GM19324 (cell line): ENCODE measurements around the gene NDST1.
"Not testable (repeated sequence)": the region's sequence is repeated elsewhere in the genome, so short reads cannot be mapped to it uniquely, and the experiment has no call there.

Experiments
- ATAC-seq: cut with Tn5 transposase; IDR thresholded peaks from one replicate; pipeline ENCODE4 v1.9.1; 2021; ENCODE audit warnings: mild to moderate bottlenecking, moderate library complexity; ENCODE audit not compliant: unreplicated experiment, low FRiP score

Gene NDST1

DNA sequence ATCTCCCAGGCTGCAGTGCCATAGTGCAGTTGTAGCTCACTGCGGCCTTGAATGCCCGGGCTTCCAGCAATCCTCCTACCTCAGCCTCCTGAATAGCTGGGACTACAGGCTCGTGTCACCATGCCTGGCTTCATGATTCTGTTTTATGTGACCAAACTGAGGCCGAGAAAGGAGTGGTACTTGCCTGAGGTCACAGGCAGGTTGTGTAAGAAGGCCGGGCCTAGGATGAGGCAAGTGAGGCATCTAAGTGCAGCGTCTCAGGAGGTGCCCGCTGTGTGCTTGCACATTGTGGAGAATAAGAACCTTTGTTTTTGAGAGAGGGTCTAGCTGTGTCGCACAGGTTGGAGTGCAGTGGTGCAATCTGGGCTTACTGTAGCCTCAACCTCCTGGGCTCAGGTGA is 2.1 kb upstream of the NDST1 start:
- ATAC-seq = no peak

DNA sequence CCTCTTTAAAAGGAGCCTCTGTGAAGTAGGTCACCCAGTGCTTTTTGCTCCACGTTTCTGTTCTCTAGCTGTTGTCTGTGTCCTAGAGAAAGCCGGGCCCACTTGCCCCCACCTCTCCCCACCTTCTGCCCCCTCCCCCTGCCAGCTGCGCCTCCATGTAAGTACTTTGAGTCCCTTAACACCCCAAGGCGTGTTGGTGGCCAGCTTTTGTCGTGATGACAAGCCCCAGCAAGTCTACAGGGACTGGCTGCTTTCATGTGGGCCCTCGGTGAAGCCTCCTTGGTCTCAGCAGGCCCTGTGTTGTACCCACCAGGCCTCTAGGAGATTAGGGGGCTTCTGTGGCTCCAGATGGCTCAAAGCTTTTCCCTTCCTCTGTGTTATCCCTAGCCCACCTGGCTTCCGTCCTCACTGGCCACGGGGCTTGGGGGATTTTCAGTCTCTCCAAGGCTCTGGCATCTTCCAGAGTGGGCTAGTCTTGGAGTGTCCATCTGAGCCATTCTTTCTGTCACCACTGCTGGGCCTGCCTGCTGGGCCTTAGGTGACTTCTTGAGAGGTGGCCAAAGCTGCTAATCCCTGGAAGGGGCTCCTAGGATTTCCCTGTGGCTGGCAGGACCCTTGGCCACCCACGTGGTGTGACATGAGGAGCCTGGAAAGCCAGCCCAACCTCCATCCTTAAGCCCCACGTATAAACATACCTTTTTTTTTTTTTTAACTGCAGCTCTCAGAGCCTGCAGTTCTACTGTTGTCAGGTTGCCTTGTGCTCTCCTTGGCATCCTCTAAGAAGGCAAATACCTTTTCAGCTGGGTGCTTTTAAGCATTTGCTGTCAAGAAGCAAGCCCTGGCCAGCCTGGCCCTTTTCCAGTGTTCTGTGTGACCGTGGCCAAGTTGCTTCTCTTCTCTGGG is 1.1 kb upstream of the NDST1 start:
- ATAC-seq = no peak

DNA sequence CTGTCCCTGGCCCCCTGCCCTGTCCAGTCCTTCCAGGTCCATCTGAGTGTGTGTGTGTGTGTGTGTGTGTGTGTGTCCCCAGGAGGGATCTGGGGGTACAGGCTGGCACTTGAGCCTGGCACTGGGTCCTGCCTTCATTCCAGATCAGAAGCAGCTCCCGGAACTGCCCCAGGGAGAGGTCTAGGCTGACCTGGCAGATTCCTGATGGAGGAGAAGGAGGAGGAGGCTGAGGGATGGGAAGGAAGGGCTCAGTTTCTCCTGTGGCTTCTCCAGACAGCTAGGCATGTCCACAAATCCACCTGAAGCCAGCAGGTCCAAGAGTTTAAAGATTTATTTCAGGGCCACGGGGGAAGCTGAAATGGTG is 328 bp downstream of the NDST1 start:
- ATAC-seq = no peak

DNA sequence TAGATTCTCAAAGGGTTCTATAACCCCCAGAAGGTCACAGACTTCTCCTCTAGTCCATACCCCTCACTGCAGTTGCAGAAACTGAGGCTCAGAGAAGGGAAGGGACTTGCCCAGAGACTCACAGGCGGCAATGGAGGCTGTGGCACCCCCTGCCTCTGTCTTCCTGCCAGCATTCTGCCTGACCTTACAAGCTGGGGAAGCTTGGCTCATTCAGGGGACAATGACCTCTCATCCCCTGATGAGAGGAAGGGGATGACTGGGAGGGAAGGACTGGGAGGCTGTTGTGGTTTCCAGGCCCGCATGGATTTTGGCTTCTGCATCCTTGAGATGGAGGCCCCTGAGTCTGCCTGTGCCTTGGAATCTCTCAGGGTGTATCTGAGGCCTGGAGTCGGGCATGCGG is 897 bp downstream of the NDST1 start:
- ATAC-seq = no peak

DNA sequence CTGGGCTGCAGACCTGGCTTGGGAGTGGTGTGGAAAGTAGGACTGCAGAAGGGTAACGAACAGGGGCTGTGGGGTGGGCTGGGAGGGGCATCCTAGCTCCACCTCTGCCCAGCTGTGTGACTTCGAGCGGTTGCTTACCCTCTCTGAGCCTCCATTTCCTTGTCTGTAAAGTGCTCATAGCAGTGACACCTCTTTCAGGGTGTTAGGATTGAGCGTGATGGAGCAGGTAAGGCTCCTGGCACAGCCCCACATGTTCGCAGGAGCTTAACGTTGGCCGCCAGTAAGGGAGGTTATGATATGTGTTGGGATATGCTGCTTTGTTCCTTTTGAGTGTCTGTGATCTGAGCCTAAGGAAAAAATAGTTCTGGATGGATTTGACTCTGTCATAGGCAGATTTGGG is 2.1 kb downstream of the NDST1 start:
- ATAC-seq = no peak

DNA sequence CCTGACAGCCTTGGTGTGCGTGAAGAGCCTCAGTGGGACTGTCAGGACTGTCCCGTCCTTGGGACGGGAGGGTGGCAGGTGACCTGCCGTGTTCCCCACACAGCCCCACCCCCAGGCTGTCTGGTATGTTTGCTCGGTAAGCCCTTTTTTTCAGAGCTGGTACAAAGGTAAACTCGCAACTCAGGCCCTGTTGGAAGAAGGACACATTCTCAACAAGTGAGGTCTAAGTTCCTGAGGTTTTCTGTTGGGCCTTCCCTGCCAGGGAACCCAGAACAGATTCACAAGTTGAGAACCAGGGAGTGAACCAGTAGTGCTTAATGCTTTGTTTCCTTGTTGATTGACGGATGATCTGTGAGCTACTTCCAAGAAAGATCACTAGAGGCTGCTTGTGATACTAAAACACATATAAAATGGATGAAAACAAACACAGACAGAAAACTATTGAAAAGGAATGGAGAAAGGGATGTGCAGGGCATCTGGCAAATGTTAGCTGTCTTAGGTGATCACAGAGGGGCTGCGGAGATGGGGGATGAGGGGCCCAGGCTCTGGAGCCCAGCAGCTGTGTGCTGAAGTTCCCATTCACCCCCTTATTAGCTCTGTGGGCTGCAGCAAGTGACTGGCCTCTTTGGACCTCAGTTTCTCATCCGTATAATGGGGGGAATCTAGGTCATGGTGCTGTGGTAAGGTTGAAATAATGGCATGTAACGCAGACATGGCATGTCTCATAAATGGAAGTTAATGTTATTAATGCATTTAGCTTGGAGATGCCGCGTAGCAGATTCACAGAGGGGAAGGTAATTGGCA is 2.7 kb downstream of the NDST1 start:
- no peak for ATAC-seq

DNA sequence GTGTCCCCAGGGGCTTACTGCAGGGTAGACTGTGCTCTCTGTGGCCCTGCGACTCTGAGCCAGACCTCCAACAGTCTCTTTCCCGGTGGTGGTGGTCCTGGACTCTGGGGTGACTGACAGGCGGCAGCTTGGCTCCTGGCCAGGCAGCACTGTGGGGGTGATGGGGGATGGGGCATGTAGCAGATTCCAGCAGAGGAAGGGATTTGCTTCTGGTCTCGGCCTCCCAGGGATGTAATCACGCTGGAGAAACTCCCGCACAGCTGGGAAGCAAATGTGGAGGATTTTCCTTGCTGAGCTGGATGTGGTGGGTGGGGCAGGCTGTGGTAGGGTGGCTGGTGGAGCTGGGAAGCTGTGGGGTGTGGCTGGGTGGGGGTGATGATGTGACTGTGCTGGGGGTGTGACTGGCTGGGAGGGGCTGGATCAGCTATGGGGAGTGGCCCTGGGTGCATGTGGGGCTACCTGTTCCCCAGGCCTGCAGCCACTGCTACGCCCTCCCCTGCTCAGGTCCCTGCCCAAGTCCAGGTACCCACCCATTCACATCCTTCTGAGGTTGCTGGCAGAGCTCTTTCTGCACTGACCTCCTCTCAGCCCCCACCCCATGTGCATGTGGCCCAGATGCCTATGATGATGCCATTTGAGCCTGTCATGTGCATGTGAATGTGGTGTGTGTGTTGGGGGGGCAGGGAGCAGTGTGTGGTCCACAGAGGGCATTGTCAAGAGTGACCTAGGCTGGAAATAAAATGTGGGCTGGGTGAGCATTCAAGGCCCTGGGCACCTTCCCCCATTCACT is 3.8 kb downstream of the NDST1 start:
- no peak for ATAC-seq

DNA sequence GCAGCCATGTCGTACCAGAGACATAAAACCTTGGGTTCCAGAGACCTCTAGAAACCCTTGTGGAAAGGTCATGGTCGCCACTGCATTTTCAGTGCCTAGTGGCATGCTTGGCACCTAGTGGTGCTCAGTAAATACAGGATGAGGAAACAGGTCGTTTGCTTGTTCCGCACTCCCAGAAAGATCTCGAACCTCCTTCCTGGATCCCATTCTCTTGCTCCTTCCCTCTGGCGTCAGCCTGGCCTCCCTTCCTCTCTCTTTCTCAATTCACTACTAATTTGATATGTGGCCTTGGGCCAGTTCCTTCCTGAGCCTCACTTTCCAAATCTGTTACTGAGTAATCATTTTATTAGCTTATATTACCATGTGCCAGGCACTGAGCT is 4.4 kb downstream of the NDST1 start:
- no peak for ATAC-seq

DNA sequence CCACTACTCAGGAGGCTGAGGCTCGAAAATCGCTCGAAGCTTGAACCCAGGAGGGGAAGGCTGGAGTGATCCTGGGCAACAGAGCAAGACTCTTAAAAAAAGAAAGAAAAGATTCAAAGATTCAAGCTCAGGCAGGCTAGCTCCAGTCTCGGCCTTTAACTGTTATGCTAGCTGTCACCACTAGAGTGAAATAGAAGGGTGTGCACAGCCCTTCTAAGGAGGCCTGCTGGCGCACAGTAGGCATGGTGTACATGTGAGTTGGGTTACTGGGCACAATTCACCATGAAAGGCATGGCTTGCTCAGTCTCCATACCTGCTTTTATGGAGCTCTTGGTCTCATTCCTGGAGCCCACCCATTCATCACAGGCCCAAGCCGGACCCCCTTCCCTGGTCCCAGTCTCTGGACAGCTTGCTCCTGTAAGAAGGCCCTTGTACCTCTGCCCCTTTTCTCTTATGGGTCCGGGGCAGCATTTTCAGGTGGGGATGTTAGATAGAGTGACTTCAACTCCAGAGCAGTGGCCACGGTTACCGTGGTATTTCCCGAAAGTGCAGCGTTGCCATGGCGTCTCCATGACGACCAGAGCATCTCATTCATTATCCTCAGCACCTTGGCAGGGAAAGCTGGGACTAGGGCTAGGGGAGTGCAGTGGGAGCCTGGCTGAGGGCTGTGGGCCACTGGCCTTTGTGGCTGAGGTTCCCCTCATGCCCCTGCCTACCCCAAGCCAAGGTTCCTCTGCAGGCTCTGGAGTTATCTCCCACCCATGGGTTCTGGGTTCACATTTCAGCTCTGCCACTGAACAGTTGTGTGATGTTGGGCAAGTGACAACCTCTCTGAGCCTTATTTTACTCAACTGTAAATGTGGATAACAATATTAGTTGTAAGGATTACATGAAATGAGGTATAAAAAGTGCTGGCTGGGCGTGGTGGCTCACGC is 5.7 kb downstream of the NDST1 start:
- no peak for ATAC-seq

DNA sequence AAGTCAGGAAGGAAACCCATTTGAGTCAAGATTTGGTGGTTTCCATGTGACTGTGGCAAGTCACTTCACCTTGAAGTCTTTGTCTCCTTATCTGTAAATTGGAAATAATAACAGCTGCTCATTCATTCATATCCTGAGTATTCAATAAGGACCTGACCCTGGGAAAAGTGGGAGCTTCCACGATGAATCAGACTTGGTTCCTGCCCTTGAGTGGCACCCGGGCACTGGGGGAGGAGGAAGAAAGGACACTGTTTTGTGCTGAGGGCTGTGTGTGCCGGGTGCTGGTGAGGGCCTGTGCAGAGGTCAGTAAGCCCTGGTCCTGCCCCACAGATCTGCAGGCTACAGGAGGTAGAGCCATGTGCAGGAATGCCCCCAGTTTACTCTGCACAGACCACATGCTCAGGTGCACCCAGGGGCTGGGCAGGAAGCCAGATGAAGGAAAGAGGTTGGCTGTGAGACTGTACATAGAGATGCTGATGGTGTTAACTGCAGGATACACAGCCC is 6.8 kb downstream of the NDST1 start:
- ATAC-seq = no peak

DNA sequence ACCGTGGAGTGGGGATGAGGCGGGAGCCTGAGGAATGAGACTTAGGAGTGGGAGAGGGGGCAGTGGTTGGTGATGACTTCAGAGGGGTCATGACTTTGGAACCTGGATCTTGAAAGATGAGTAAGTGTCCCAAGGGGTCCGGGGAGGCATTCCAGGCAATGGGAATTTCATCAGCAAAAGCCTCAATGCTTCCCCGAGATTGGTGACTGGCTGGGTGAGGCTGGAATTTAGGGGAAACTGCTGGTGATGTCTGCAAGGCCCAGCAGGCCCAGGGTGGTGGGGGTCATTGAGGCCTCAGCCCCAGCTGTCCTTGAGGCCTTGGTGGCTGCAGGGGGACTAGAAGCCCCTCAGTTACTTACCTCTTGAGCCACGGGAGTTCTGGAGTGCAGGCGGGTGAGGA is 7.5 kb downstream of the NDST1 start:
- ATAC-seq = no peak

DNA sequence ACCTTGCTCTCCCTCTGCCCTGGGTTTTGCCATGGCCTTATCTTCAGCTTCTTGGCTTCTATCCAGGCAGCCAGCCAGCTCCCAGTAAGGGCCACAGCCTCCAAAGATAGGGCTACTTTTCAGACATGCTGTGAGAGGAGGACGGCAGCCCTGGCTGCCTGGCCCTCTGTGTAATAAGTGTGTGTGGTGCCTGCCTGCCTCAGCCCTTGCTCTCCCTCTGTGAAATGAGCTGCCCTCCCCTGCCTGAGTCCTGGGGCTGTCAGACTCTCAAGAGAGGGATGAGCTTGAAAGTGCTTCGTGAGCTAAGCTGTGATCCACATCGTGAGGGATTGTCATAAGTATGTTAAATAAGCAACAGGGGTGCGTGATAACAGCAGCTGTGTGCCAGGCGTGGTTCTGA is 8.1 kb downstream of the NDST1 start:
- no peak for ATAC-seq

DNA sequence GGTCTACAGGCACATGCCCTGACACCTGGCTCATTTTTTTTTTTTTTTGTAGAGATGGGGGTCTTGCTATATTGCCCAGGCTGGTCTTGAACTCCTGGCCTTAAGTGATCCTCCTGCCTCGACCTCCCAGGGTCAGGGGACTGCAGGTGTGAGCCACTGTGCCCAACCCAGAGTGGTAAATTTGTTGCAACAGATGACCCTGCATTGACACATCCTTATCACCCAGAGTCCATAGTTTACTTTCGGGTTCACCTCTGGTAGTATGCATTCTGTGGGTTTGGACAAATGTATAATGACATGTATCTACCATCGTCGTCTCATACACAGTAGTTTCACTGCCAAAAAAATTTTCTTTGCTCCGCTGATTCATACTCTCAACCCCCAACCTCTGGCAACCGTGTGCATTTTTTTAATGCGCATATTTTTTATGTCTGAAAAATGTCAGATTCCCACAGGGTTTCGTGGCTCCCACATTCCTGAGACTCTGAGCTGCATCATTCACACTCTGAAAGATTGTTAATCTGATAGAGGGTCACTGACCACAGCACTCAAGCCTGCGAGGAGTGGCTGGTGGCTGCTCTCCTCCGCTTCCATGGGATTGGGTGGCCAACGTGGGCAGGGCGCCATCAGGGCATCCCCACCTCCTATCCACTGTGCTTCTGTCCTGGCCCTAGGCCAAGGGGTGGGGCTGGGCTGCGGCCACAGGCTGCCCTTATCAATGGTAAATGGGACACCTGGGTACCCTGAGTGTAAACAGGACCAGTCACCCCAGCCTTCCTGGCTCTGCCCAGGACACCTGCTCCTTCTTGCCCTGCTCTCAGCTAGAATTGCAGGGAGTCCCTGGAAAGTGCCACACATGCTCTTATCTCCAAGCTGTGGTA is 9.6 kb downstream of the NDST1 start:
- no peak for ATAC-seq

DNA sequence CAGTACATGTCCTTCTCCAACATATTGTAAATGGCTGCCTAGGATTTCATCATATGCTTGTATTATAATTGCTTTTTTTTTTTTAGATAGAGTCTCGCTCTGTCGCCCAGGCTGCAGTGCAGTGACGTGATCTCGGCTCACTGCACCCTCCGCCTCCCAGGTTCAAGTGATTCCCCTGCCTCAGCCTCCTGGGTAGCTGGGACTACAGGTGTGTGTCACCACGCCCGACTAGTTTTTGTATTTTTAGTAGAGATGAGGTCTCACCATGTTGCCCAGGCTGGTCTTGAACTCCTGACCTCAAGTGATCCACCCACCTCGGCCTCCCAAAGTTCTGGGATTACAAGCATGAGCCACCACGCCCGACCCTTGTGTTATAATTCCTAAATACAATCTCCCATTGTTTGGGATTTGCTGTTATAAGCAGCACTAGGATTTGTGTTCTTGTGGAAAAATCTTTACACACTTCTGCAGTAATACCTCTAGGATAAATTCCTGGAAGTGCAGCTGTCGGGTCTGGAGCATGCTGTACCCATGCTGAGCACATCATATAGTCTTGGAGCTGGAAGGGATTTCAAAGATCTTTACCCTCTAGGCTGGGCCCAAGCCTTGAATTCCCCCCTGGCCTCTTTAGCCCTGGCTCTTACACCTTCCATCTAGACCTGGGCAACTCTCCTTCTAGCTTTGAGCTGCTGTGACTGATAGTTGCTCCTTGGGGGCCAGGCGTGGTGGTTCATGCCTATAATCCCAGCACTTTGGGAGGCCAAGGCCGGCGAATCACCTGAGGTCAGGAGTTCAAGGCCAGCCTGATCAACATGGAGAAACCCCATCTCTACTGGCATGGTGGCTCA is 11.0 kb downstream of the NDST1 start:
- not testable (repeated sequence) for ATAC-seq

DNA sequence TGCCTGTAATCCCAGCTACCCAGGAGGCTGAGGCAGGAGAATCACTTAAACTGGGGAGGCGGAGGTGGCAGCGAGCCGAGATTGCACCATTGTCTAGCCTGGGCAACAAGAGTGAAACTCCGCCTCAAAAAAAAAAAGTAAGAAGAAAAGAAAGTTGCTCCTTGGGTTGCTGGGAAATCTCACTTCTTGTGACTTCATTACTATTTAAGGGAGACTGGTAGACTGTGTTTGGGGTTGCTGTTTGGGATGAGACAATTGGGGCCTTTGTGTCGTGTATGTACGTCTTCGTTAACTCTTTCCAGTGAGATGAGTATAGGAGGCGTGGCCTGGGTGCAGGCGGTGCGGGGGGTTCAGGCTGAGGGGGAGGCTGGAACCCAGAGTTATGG is 11.6 kb downstream of the NDST1 start:
- no peak for ATAC-seq

DNA sequence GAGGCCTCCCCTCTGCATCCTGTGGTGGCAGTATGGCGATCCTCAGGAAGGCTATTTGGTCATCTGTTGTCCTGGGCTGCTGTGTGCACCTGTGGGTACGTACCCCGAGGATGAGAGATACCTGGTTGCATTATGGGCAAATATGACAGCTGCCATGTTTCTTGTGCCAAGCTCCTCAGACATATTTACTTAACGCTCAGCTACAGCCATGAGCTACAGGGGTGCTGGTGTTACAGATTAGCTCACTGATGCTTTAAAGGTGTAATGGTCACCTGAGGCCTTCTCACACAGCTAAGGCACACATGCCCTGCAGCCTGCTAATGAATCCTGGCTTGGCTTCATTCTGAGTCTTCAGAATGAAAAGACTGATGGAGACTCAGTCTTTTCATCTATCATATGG is 12.0 kb downstream of the NDST1 start:
- no peak for ATAC-seq

DNA sequence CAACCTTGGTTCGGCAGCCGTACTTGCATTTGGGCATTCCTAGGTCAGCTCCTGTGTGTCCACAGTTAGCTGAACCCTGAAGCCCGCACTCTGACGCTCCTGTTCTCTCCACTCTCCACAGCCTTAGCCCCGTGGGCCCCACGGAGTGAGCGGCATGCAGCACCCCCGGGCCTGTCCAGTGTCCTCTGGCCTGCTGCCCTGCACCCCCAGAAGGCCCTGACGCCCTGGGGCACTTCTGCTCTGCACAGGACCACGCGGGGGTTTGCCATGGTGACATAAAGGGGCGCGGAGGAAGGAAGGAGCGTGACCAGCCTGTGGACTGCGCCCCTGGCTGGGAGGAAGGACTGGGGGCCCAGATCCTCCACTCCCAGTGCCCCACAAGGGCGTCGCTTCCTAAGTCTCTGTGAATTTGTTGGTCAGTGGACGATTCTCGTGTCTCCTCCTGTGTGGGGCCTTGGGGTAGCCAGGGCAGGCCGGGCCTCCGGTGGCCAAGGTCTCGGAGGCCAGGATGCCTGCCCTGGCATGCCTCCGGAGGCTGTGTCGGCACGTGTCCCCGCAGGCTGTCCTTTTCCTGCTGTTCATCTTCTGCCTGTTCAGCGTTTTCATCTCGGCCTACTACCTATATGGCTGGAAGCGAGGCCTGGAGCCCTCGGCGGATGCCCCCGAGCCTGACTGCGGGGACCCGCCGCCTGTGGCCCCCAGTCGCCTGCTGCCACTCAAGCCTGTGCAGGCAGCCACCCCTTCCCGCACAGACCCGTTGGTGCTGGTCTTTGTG is 13.0 kb downstream of the NDST1 start:
- no peak for ATAC-seq

DNA sequence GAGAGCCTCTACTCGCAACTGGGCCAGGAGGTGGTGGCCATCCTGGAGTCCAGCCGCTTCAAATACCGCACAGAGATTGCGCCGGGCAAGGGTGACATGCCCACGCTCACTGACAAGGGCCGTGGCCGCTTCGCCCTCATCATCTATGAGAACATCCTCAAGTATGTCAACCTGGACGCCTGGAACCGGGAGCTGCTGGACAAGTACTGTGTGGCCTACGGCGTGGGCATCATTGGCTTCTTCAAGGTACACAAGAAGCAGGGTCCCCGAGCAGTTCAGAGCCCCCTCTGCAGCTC is 13.5 kb downstream of the NDST1 start:
- ATAC-seq = no peak
